ENCODE measurements around the gene FAM184A.

Gene FAM184A

GRCh38 chr6:118935331-118935668 lies 143.2 kb downstream of the FAM184A start:
- in situ Hi-C loops (cut with MboI; ENCODE audit: low pct_unique_long_range_greater_than_20kb, low sequenced_read_pairs): no loop called here
- no peak for DNase-seq

DNA sequence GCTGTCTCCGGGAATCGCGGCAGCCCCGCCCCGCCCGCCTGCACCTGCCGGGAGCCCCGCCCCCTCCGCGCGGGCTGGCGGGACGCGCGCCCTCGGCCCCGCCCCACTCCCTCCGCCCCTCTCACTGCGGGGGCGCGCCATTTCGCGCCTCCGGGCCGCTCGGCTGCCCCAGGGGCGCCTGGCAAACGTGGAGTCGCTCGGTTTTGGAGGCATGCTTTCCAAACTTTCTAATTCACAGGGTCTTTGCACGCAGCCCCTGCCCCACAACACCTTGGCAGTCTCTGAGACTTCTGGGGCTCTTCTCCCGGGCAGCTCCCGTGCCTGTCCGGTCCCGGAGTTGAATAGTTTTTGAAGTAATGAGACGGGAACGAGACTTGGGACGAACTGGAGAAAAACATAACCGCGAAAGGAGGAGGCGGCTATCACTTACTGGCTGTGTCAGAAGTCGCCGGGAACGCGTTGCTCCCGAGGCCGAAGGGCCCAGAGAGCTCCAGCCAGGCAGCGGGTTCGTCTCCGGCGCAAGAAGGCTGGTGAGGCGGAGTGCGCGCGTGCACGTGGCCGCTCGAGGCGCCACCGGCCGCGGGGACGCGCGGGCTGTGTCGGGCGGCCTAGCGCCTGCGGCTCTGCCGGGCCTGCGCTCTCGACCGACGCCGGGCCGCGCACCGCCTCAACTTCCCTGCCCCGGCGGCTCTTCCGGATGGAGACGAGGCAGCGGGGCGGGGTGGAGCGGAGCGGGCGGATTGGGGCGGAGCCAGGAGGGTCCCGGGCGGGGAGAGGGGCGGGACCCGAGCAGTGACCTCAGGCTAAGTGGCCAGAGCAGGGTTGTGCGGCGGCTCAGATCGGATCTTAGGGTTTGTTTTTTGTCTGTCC lies 143.8 kb downstream of the FAM184A start, which contains the start of gene MCM9:
TSS of gene MCM9 (minus strand) at position 699 of the 870 bp plus-strand sequence. CDS start 3,436 bp downstream, outside the sequence.
- in situ Hi-C loops (cut with MboI; ENCODE audit: low pct_unique_long_range_greater_than_20kb, low sequenced_read_pairs): no loop called here
- DNase-seq: peak; percentile 91

GRCh38 chr6:118933855-118934460 lies 144.5 kb downstream of the FAM184A start:
- in situ Hi-C loops (cut with MboI; ENCODE audit: low pct_unique_long_range_greater_than_20kb, low sequenced_read_pairs): no loop called here
- no peak for DNase-seq

DNA sequence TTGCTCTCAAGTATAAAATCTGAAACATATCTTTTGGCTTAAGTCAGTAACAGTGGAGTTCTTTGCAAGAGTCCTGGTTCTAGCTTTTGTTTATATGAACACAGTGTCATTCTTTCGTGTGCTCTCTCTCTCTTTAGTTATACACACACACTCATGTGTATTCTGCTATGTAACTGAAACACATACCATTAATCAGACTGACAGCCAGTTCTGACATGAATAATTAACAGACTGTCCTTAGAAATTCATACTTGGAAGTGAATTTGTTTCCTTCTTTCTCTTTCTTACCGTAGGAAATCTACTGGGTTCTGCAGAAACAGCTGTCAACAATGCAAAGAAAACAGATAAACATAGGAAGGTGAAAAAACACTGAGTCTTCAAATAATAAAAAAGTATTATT lies 146.0 kb downstream of the FAM184A start:
- no peak for DNase-seq
- in situ Hi-C loops (cut with MboI; ENCODE audit: low pct_unique_long_range_greater_than_20kb, low sequenced_read_pairs): no loop called here

GRCh38 chr6:118931436-118931835 lies 147.0 kb downstream of the FAM184A start:
- no peak for DNase-seq
- in situ Hi-C loops (cut with MboI; ENCODE audit: low pct_unique_long_range_greater_than_20kb, low sequenced_read_pairs): no loop called here

GRCh38 chr6:118930680-118931079 lies 147.8 kb downstream of the FAM184A start:
- in situ Hi-C loops (cut with MboI; ENCODE audit: low pct_unique_long_range_greater_than_20kb, low sequenced_read_pairs): no loop called here
- no peak for DNase-seq

DNA sequence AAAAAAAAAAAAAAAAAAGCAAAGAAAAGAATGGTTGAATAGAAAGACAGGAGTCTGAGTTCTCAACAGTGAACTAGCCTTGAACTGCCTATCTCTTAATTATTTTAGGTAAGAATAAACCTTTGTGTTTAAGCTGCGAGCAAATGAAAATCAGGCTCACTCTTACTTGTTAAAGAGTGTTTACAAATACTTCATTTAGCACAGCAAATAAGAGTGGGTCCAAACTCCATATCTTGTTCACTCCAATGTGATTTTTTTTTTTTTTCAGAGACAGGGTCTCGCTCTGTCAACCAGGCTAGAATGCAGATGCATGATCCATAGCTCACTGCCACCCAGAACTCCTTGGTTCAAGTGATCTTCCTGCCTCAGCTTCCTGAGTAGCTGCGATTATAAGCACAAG lies 155.4 kb downstream of the FAM184A start:
- in situ Hi-C loops (cut with MboI; ENCODE audit: low pct_unique_long_range_greater_than_20kb, low sequenced_read_pairs): no loop called here
- no peak for DNase-seq

- in situ Hi-C loops (cut with MboI; ENCODE audit: low pct_unique_long_range_greater_than_20kb, low sequenced_read_pairs): no loop called here
These were observed 157.4 kb downstream of the FAM184A start for GRCh38 chr6:118921084-118921483.

DNA sequence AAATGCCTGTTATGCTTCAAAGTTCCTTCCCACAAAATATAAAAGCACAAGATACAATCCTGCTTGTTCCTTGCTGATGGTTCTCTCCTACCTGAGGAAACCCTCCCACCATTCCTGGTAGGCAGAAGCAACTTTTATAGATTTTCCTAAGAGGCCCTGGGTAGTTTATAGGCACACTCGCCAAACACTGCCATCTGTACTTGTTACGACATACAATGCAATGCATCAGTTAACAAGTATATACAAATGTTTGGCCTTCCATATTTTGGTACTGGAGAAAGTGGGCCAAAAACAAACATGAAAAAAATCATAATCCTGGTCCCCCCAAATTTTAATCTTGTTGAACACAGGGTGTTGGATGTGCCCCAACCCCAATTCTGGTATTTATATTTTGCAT lies 160.1 kb downstream of the FAM184A start:
- in situ Hi-C loops (cut with MboI; ENCODE audit: low pct_unique_long_range_greater_than_20kb, low sequenced_read_pairs): no loop called here
- DNase-seq: no peak

More at GRCh38 chr6:118921084-118921483, 157.4 kb downstream of the FAM184A start:
- no peak for DNase-seq

- no peak for DNase-seq
- in situ Hi-C loops (cut with MboI; ENCODE audit: low pct_unique_long_range_greater_than_20kb, low sequenced_read_pairs): no loop called here
These were observed 160.7 kb downstream of the FAM184A start for GRCh38 chr6:118917546-118918328.

- in situ Hi-C loops (cut with MboI; ENCODE audit: low pct_unique_long_range_greater_than_20kb, low sequenced_read_pairs): no loop called here
- no peak for DNase-seq
These were observed 163.9 kb downstream of the FAM184A start for GRCh38 chr6:118914598-118914997.

DNA sequence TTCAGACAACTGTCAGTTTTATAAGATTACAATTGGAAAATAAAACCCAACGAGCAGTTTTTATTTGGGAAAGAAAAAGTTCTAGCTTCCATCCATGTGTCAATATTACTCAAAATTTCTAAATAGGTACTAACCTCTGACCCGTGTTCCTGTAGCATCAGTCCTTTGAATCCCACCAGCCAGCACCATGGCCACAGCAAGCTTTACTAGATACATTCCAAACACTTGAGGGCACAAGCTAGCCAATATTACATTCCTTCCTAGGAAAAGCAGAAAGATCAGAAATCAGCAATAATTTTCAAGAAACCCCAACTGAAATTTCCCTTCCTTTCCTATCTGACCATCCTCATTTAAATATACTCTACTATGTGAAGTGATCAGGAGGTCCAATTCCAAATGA lies 165.3 kb downstream of the FAM184A start:
- in situ Hi-C loops (cut with MboI; ENCODE audit: low pct_unique_long_range_greater_than_20kb, low sequenced_read_pairs): no loop called here
- no peak for DNase-seq

- in situ Hi-C loops (cut with MboI; ENCODE audit: low pct_unique_long_range_greater_than_20kb, low sequenced_read_pairs): no loop called here
- DNase-seq: no peak
These were observed 165.8 kb downstream of the FAM184A start for GRCh38 chr6:118912646-118913045.

Data from KBM-7 (cell line).